Osteocyte (in vitro differentiated cells): ENCODE measurements around the gene TFDP1. TPM values are rescaled to one million over a fixed set of nuclear protein-coding genes. Genes with fewer than 3 reads are reported as not detected.

Experiments
- DNase-seq: peaks from one replicate; pipeline ENCODE4 v3.0.0; 2021; ENCODE audit warnings: mixed read lengths; ENCODE audit not compliant: unreplicated experiment; ENCODE audit errors: extremely low spot score
- H3K27ac Mint-ChIP-seq: one replicate; pipeline ENCODE4 v1.8.0; 2021; ENCODE audit warnings: mild to moderate bottlenecking, mixed read lengths; ENCODE audit not compliant: unreplicated experiment
- H3K27me3 Mint-ChIP-seq: one replicate; pipeline ENCODE4 v1.8.0; 2021; ENCODE audit warnings: mixed read lengths; ENCODE audit not compliant: unreplicated experiment
- H3K36me3 Mint-ChIP-seq: one replicate; pipeline ENCODE4 v1.8.0; 2021; ENCODE audit warnings: mixed read lengths; ENCODE audit not compliant: unreplicated experiment
- H3K4me1 Mint-ChIP-seq: one replicate; pipeline ENCODE4 v1.8.0; 2021; ENCODE audit warnings: mixed read lengths; ENCODE audit not compliant: unreplicated experiment
- H3K4me3 Mint-ChIP-seq: one replicate; pipeline ENCODE4 v1.8.0; 2021; ENCODE audit warnings: mild to moderate bottlenecking, moderate library complexity, mixed read lengths; ENCODE audit not compliant: unreplicated experiment
- H3K9me3 Mint-ChIP-seq: one replicate; pipeline ENCODE4 v1.8.0; 2021; ENCODE audit warnings: mixed read lengths; ENCODE audit not compliant: unreplicated experiment
- CTCF ChIP-seq: fragments of 200-600 bp; sonication (generic); IDR thresholded peaks from 2 replicates; pipeline ENCODE4 v1.5.0; 2021; ENCODE audit warnings: antibody characterized with exemption, mild to moderate bottlenecking, moderate library complexity
- total RNA-seq: library from RNA; stranded (reverse); gene quantifications from 2 replicates; pipeline ENCODE4 v1.2.1, GENCODE V29; 2021

The TFDP1 gene
- total RNA-seq, 1 donor from 2014 or later, result 66.9 TPM

GRCh38 chr13:113559061-113559460 is 25.5 kb upstream of the TFDP1 start:
- Mint-ChIP-seq H3K4me3 (no peak overlapping the region), H3K36me3 (peaks cover 6% of the 10 kb centered on the region), H3K27me3 (no peaks in the 10 kb centered on the region), H3K27ac (no peak overlapping the region), H3K9me3 (no peaks in the 10 kb centered on the region), H3K4me1 (peaks cover 6% of the 10 kb centered on the region)
- peak; percentile 51 for DNase-seq
- no peak for TF ChIP-seq CTCF

GRCh38 chr13:113559901-113560644 is 24.5 kb upstream of the TFDP1 start:
- TF ChIP-seq CTCF, result no peak
- Mint-ChIP-seq H3K27me3 (no peaks in the 10 kb centered on the region), H3K9me3 (no peaks in the 10 kb centered on the region), H3K36me3 (peaks cover 1% of the 10 kb centered on the region), H3K27ac (no peak overlapping the region), H3K4me3 (no peak overlapping the region), H3K4me1 (peaks cover 6% of the 10 kb centered on the region)
- peak; percentile 56 for DNase-seq

GRCh38 chr13:113560645-113561416 is 23.7 kb upstream of the TFDP1 start:
- Mint-ChIP-seq H3K27ac (no peak overlapping the region), H3K27me3 (no peaks in the 10 kb centered on the region), H3K4me3 (no peak overlapping the region), H3K4me1 (peaks cover 6% of the 10 kb centered on the region), H3K9me3 (no peaks in the 10 kb centered on the region), H3K36me3 (no peaks in the 10 kb centered on the region)
- TF ChIP-seq CTCF, result no peak
- DNase-seq, result peak; percentile 74

- peak; percentile 77 for DNase-seq
- no peak overlapping the region for H3K4me3 Mint-ChIP-seq
- H3K36me3 Mint-ChIP-seq, result no peaks in the 10 kb centered on the region
- no peaks in the 10 kb centered on the region for H3K9me3 Mint-ChIP-seq
- no peak for TF ChIP-seq CTCF
- H3K27ac Mint-ChIP-seq, result no peak overlapping the region
- H3K4me1 Mint-ChIP-seq, result peaks cover 6% of the 10 kb centered on the region
- H3K27me3 Mint-ChIP-seq, result no peaks in the 10 kb centered on the region
Observed at GRCh38 chr13:113561417-113562084, 23.0 kb upstream of the TFDP1 start.
